ENCODE data around the gene USP17L26. TPM values are rescaled to one million over a fixed set of nuclear protein-coding genes. Genes with fewer than 3 reads are reported as not detected.
"Not testable (repeated sequence)": the region's sequence is repeated elsewhere in the genome, so short reads cannot be mapped to it uniquely, and the experiment has no call there.

Gene USP17L26
- not detected for polyA plus RNA-seq (2012; ENCODE audit: insufficient read depth, insufficient read length)

GRCh38 chr4:9334358-9334757, at the start of gene USP17L26:
Gene USP17L26, plus strand, starts transcription at chr4:9334658. Its CDS starts 0 bp downstream, at chr4:9334658.
- not testable (repeated sequence) for DNase-seq (ENCODE audit: low read depth, low spot score); H3K4me3 ChIP-seq (ENCODE audit: low read length)

GRCh38 chr4:9324191-9324590, 10.3 kb upstream of the USP17L26 start:
- DNase-seq (ENCODE audit: low read depth, low spot score); H3K4me3 ChIP-seq (ENCODE audit: low read length): not testable (repeated sequence)

- DNase-seq (ENCODE audit: low read depth, low spot score); H3K4me3 ChIP-seq (ENCODE audit: low read length): not testable (repeated sequence)
Measured at GRCh38 chr4:9324865-9325264, 9.6 kb upstream of the USP17L26 start, which contains the start of gene USP17L24. Gene USP17L24, plus strand, starts transcription at chr4:9325165. Its CDS starts 0 bp downstream, at chr4:9325165.

GRCh38 chr4:9329611-9330010, 4.8 kb upstream of the USP17L26 start, which contains the start of gene USP17L25:
Gene USP17L25, plus strand, starts transcription at chr4:9329911. Its CDS starts 0 bp downstream, at chr4:9329911.
- not testable (repeated sequence) for H3K4me3 ChIP-seq (ENCODE audit: low read length); DNase-seq (ENCODE audit: low read depth, low spot score)

- not testable (repeated sequence) for DNase-seq (ENCODE audit: low read depth, low spot score); H3K4me3 ChIP-seq (ENCODE audit: low read length)
Measured at GRCh38 chr4:9339103-9339502, 4.6 kb downstream of the USP17L26 start, which contains the start of gene USP17L5. Gene USP17L5, plus strand, starts transcription at chr4:9339403. Its CDS starts 0 bp downstream, at chr4:9339403.

GRCh38 chr4:9343848-9344247, 9.4 kb downstream of the USP17L26 start, which contains the start of gene USP17L27:
Gene USP17L27, plus strand, starts transcription at chr4:9344148. Its CDS starts 0 bp downstream, at chr4:9344148.
- not testable (repeated sequence) for DNase-seq (ENCODE audit: low read depth, low spot score); H3K4me3 ChIP-seq (ENCODE audit: low read length)

- H3K4me3 ChIP-seq (ENCODE audit: low read length); DNase-seq (ENCODE audit: low read depth, low spot score): not testable (repeated sequence)
Measured at GRCh38 chr4:9348593-9348992, 14.1 kb downstream of the USP17L26 start, which contains the start of gene USP17L28. Gene USP17L28, plus strand, starts transcription at chr4:9348893. Its CDS starts 0 bp downstream, at chr4:9348893.

GRCh38 chr4:9350866-9351265, 16.4 kb downstream of the USP17L26 start:
- H3K4me3 ChIP-seq (ENCODE audit: low read length), result not testable (repeated sequence)

GRCh38 chr4:9353338-9353737, 18.9 kb downstream of the USP17L26 start, which contains the start of gene USP17L29:
Gene USP17L29, plus strand, starts transcription at chr4:9353638. Its CDS starts 0 bp downstream, at chr4:9353638.
- not testable (repeated sequence) for H3K4me3 ChIP-seq (ENCODE audit: low read length)

More at GRCh38 chr4:9350866-9351265, 16.4 kb downstream of the USP17L26 start:
- not testable (repeated sequence) for DNase-seq (ENCODE audit: low read depth, low spot score)

GRCh38 chr4:9362829-9363228, 28.4 kb downstream of the USP17L26 start, which contains the start of gene USP17L30:
Gene USP17L30, plus strand, starts transcription at chr4:9363129. Its CDS starts 0 bp downstream, at chr4:9363129.
- not testable (repeated sequence) for DNase-seq (ENCODE audit: low read depth, low spot score); H3K4me3 ChIP-seq (ENCODE audit: low read length)

More at GRCh38 chr4:9353338-9353737, 18.9 kb downstream of the USP17L26 start, which contains the start of gene USP17L29:
- DNase-seq (ENCODE audit: low read depth, low spot score), result not testable (repeated sequence)

- H3K4me3 ChIP-seq (ENCODE audit: low read length); DNase-seq (ENCODE audit: low read depth, low spot score): not testable (repeated sequence)
Measured at GRCh38 chr4:9379881-9380280, 45.4 kb downstream of the USP17L26 start.

- H3K4me3 ChIP-seq (ENCODE audit: low read length), result peak overlapping the region; percentile 51
- not testable (repeated sequence) for DNase-seq (ENCODE audit: low read depth, low spot score)
Measured at GRCh38 chr4:9381012-9381534, 46.6 kb downstream of the USP17L26 start.

- no peak for DNase-seq (ENCODE audit: low read depth, low spot score)
- no peak overlapping the region for H3K4me3 ChIP-seq (ENCODE audit: low read length)
Measured at GRCh38 chr4:9384126-9384525, 49.7 kb downstream of the USP17L26 start.

Data from Jurkat, Clone E6-1 (cell line).